A549 (cell line): ENCODE results near the gene PYGB. TPM values are rescaled to one million over a fixed set of nuclear protein-coding genes. Genes with fewer than 3 reads are reported as not detected.

ENCODE experiments used
- ATAC-seq, 2 experiments: fragments of 200-7000 bp in 1 of 2; fragments of >200 bp in 1 of 2; cut with Nextera tagmentation in 1 of 2; cut with Tn5 transposase in 1 of 2; 3 replicates each; pipeline versions ENCODE4 v1.8.0 to v1.9.1; 2018 to 2020; ENCODE audit warnings: mild to moderate bottlenecking in 1 of 2, moderate library complexity in 1 of 2
- CTCF ChIA-PET: fragments of 300-600 bp; sonication (Branson Sonifier 250); formaldehyde crosslinking; extraction: SDS; loops from one replicate; lab custom pipeline; 2021; ENCODE audit warnings: antibody characterized with exemption, inconsistent platforms; lab: Yijun Ruan, JAX
- POLR2A ChIA-PET: fragments of 350-600 bp; formaldehyde crosslinking; extraction: SDS; loops from one replicate; lab custom pipeline; 2021; ENCODE audit warnings: antibody characterized with exemption, inconsistent platforms; lab: Yijun Ruan, JAX
- DNase-seq, 2 experiments: peaks; one replicate each; pipeline versions ENCODE4 v3.0.0 to v3.0.0-alpha.2; 2011 to 2016; ENCODE audit warnings: low read depth in 1 of 2, low spot score in 1 of 2
- FAIRE-seq: peaks from 2 replicates; lab custom pipeline; 2011; peaks lifted over from hg19 to GRCh38; lab: Jason Lieb, UNC
- H3K27ac ChIP-seq, 2 experiments: fragments of >200 bp; sonication (Bioruptor Twin); formaldehyde crosslinking; 3 replicates each; pipeline ENCODE4 v1.5.1; 2016 to 2017
- H3K4me1 ChIP-seq: fragments of >200 bp; sonication (Bioruptor Twin); formaldehyde crosslinking; 3 replicates; pipeline ENCODE4 v1.6.1; 2016
- H3K4me2 ChIP-seq: fragments of >200 bp; sonication (Bioruptor Twin); formaldehyde crosslinking; 3 replicates; pipeline ENCODE4 v1.6.1; 2016
- H3K4me3 ChIP-seq: fragments of >200 bp; sonication (Bioruptor Twin); formaldehyde crosslinking; 3 replicates; pipeline ENCODE4 v1.5.1; 2016
- H3K9me3 ChIP-seq: fragments of >200 bp; sonication (Bioruptor Twin); formaldehyde crosslinking; 3 replicates; pipeline ENCODE4 v1.6.1; 2016
- CBX2 ChIP-seq: fragments of 200-600 bp; sonication (generic); IDR thresholded peaks from 2 replicates; pipeline ENCODE4 v1.6.1; 2016; ENCODE audit warnings: low read depth, mild to moderate bottlenecking, borderline replicate concordance
- CEBPB ChIP-seq, 2 experiments: fragments of >200 bp in 1 of 2; sonication (Bioruptor Twin) in 1 of 2; formaldehyde crosslinking in 1 of 2; IDR thresholded peaks; 2 replicates each; pipeline ENCODE4 v1.6.1; 2012 to 2016
- CHD4 ChIP-seq: fragments of 200-600 bp; sonication (generic); IDR thresholded peaks from 2 replicates; pipeline ENCODE4 v1.6.1; 2016; ENCODE audit warnings: antibody characterized with exemption, mild to moderate bottlenecking, borderline replicate concordance
- CTCF ChIP-seq: fragments of >200 bp; sonication (Bioruptor Twin); formaldehyde crosslinking; IDR thresholded peaks from 3 replicates; pipeline ENCODE4 v1.5.1; 2016
- EP300 ChIP-seq, 2 experiments: fragments of >200 bp; sonication (Bioruptor Twin); formaldehyde crosslinking; IDR thresholded peaks; 2 replicates in 1 of 2; 3 replicates in 1 of 2; pipeline ENCODE4 v1.6.1; 2016 to 2017
- ESRRA ChIP-seq: fragments of 150-350 bp; IDR thresholded peaks from 2 replicates; pipeline ENCODE4 v1.6.1; 2014; ENCODE audit warnings: mild to moderate bottlenecking, low read length, borderline replicate concordance
- FOSB ChIP-seq: fragments of 250-450 bp; sonication (Bioruptor Pico); IDR thresholded peaks from 2 replicates; pipeline ENCODE4 v1.5.0; 2020; ENCODE audit warnings: mild to moderate bottlenecking, moderate library complexity
- FOSL2 ChIP-seq, 2 experiments: fragments of 450-650 bp in 1 of 2; fragments of >200 bp in 1 of 2; sonication (Bioruptor Twin) in 1 of 2; formaldehyde crosslinking; IDR thresholded peaks; 2 replicates each; pipeline versions ENCODE4 v1.5.0 to v1.6.1; 2016 to 2020; ENCODE audit warnings: mild to moderate bottlenecking in 1 of 2, moderate library complexity in 1 of 2
- FOXS1 ChIP-seq: fragments of 250-450 bp; sonication (Bioruptor Pico); IDR thresholded peaks from 2 replicates; pipeline ENCODE4 v1.5.0; 2020; ENCODE audit warnings: mild to moderate bottlenecking, moderate library complexity
- GATA3 ChIP-seq: IDR thresholded peaks from 2 replicates; pipeline ENCODE4 v1.6.1; 2012; ENCODE audit warnings: borderline replicate concordance
- HES2 ChIP-seq: fragments of >200 bp; sonication (Bioruptor Twin); formaldehyde crosslinking; IDR thresholded peaks from 2 replicates; pipeline ENCODE4 v1.6.1; 2016
- HEYL ChIP-seq: fragments of 250-450 bp; sonication (Bioruptor Pico); IDR thresholded peaks from 2 replicates; pipeline ENCODE4 v1.8.0; 2021; ENCODE audit warnings: mild to moderate bottlenecking, moderate library complexity
- HMGXB4 ChIP-seq: fragments of 250-450 bp; sonication (Bioruptor Pico); IDR thresholded peaks from 2 replicates; pipeline ENCODE4 v1.5.0; 2021; ENCODE audit warnings: mild to moderate bottlenecking, moderate library complexity, borderline replicate concordance
- JUN ChIP-seq, 2 experiments: fragments of >200 bp; sonication (Bioruptor Twin); formaldehyde crosslinking; IDR thresholded peaks; 2 replicates in 1 of 2; 3 replicates in 1 of 2; pipeline ENCODE4 v1.6.1; 2016 to 2017
- MYC ChIP-seq: IDR thresholded peaks from 2 replicates; pipeline ENCODE4 v1.6.1; 2012; ENCODE audit warnings: mild to moderate bottlenecking, inconsistent platforms, low read length, improper control_type of control experiment, borderline replicate concordance
- NFE2L2 ChIP-seq: fragments of 150-350 bp; conservative IDR thresholded peaks from 2 replicates; pipeline ENCODE4 v1.6.1; 2014; ENCODE audit warnings: low read length
- POLR2A ChIP-seq: IDR thresholded peaks from 2 replicates; pipeline ENCODE4 v1.6.1; 2012; ENCODE audit warnings: mild to moderate bottlenecking, low read length
- RCOR1 ChIP-seq: fragments of 150-350 bp; IDR thresholded peaks from 2 replicates; pipeline ENCODE4 v1.6.1; 2014; ENCODE audit warnings: antibody characterized with exemption, low read length, low read depth
- REST ChIP-seq: fragments of 200-600 bp; sonication (generic); IDR thresholded peaks from 2 replicates; pipeline ENCODE4 v1.6.1; 2016; ENCODE audit warnings: antibody characterized with exemption, mild to moderate bottlenecking, moderate library complexity
- RFX5 ChIP-seq: fragments of 450-650 bp; IDR thresholded peaks from 2 replicates; pipeline ENCODE4 v1.7.1; 2014; ENCODE audit warnings: antibody characterized with exemption, mild to moderate bottlenecking, moderate library complexity
- TFCP2L1 ChIP-seq: fragments of 250-450 bp; sonication (Bioruptor Pico); IDR thresholded peaks from 2 replicates; pipeline ENCODE4 v1.5.0; 2021; ENCODE audit warnings: mild to moderate bottlenecking
- ZNF302 ChIP-seq: fragments of 250-450 bp; sonication (Bioruptor Pico); IDR thresholded peaks from 2 replicates; pipeline ENCODE4 v1.9.0; 2021; ENCODE audit warnings: inconsistent platforms, mild to moderate bottlenecking, moderate library complexity
- WGBS: methylation state at CpG from one replicate; pipeline ENCODE4 v1.1.6; 2017; ENCODE audit errors: missing lambda C conversion rate; 5-methylcytosine and 5-hydroxymethylcytosine counted together
- polyA plus RNA-seq, 4 experiments: library from polyadenylated mRNA; depleted of rRNA in 3 of 4; stranded (reverse); fragments of >200 nt; fragmentation: RNase III in 1 of 4; extraction: RNeasy Plus Mini Kit Qiagen cat#74134 plus additional on column Dnase treatment in 1 of 4; gene quantifications; 2 replicates in 3 of 4; 3 replicates in 1 of 4; pipeline ENCODE4 v1.2.3, GENCODE V29; 2011 to 2017
- TF ChIP-seq, protein P1 (sequence below): fragments of >200 bp; sonication (Bioruptor Twin); formaldehyde crosslinking; IDR thresholded peaks from 3 replicates; pipeline ENCODE4 v1.6.1; 2016
- TF ChIP-seq, protein P2 (sequence below): fragments of 450-650 bp; IDR thresholded peaks from 2 replicates; pipeline ENCODE4 v1.6.1; 2014; ENCODE audit warnings: antibody characterized with exemption

Gene PYGB
- polyA plus RNA-seq, 2 of the 4 experiments (the other 2 are of a cell fraction): 93.2 to 100 TPM

DNA sequence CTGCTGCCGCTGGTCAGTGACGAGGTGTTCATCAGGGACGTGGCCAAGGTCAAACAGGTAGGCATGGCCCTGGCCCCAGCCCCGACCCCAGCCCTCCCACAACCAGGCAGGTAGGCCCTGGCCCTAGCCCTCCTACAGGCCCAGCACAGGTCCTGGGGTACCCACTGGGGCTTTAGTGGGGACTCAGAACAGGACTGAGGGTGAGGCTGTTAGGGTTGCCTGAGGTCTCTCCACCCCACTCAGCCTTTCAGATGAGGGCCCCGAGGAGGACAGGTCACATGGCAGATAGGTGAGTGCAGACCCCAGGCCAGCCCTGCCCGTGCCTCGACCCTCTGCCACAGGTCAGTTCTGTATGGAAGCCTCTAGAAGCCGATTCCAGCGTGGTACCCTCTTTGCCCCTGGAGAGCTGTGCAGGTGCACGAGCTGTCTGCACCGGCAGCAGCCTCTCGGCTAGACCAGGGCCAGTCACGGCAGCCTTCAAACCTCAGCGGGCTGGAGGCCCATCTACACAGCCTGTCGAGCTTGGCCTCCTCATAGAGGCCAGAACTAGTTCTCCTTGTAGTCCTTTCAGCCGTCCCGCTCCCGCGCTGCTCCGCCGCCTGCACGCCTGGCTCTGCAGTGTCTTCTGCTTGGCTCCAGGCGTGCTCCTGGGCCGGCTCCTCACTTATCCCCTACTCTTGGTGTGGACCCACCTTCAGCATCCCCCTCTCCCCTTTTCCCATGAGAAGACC is 35.5 kb downstream of the PYGB start:
- DNase-seq (no peak), ATAC-seq (peak in 1 of 2 experiments; percentile 2; a peak in 2 of 6 replicates), FAIRE-seq (no peak)
- no peak for TF ChIP-seq HES2
- TF ChIP-seq FOSL2 (IDR thresholded peaks at IDR 0.05): no peak
- TF ChIP-seq FOSL2 (CRISPR knock-in tag; IDR thresholded peaks at IDR 0.05): no peak
- no peak for TF ChIP-seq HEYL
- TF ChIP-seq TFCP2L1 (CRISPR knock-in tag): no peak
- no peak for TF ChIP-seq HMGXB4 (CRISPR knock-in tag)
- no peak for TF ChIP-seq ESRRA
- TF ChIP-seq, protein P1, sequence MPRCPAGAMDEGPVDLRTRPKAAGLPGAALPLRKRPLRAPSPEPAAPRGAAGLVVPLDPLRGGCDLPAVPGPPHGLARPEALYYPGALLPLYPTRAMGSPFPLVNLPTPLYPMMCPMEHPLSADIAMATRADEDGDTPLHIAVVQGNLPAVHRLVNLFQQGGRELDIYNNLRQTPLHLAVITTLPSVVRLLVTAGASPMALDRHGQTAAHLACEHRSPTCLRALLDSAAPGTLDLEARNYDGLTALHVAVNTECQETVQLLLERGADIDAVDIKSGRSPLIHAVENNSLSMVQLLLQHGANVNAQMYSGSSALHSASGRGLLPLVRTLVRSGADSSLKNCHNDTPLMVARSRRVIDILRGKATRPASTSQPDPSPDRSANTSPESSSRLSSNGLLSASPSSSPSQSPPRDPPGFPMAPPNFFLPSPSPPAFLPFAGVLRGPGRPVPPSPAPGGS: no peak
- no peak for TF ChIP-seq ZNF302
- no peak for TF ChIP-seq CHD4
- TF ChIP-seq NFE2L2: no peak
- no peak for TF ChIP-seq RFX5
- TF ChIP-seq FOSB (CRISPR knock-in tag): no peak
- no peak for TF ChIP-seq JUN (IDR thresholded peaks at IDR 0.05)
- TF ChIP-seq CTCF: no peak
- ChIA-PET POLR2A (no interaction called here), CTCF (interaction anchor here (0.6 to 8.6 kb wide), 6 partner anchors 11 to 288 kb away, joined by 3 to 42 read pairs (median 6); partner anchors contain the start of gene PYGB)
- H3K4me2 ChIP-seq: no peak overlapping the region
- H3K4me3 ChIP-seq: no peak overlapping the region
- H3K4me1 ChIP-seq: no peaks in the 10 kb centered on the region; the same call in 2 of the 3 replicates
- 91% methylated on average over 22 of the region's 24 CpGs for WGBS
- no peaks in the 10 kb centered on the region for H3K9me3 ChIP-seq
- H3K27ac ChIP-seq: no peak overlapping the region

DNA sequence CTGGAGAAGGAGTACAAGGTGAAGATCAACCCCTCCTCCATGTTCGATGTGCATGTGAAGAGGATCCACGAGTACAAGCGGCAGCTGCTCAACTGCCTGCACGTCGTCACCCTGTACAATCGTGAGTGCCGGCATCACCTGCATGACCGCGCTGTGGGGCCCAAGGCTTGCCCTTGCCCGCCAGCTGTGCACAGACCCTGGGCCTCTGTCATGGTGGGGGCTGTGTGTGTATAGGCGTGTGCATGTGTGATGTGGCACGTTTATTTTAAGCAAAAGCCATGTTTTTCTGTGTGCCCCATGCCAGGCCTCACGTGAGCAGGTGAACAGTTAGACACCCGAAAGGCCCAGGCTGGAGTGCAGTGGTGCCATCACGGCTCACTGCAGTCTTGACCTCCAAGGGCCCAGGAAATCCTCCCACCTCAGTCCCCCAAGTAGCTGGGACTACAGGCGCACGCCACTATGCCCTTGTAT is 36.3 kb downstream of the PYGB start:
- TF ChIP-seq CEBPB (IDR thresholded peaks at IDR 0.05) (no peak), FOSB (CRISPR knock-in tag) (no peak), REST (no peak), POLR2A (no peak), GATA3 (no peak), EP300 (IDR thresholded peaks at IDR 0.05) (no peak), TFCP2L1 (CRISPR knock-in tag) (no peak), CBX2 (no peak), RCOR1 (no peak), FOXS1 (CRISPR knock-in tag) (no peak), MYC (no peak)
- TF ChIP-seq, protein P2, sequence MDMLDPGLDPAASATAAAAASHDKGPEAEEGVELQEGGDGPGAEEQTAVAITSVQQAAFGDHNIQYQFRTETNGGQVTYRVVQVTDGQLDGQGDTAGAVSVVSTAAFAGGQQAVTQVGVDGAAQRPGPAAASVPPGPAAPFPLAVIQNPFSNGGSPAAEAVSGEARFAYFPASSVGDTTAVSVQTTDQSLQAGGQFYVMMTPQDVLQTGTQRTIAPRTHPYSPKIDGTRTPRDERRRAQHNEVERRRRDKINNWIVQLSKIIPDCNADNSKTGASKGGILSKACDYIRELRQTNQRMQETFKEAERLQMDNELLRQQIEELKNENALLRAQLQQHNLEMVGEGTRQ: no peak
- no peaks in the 10 kb centered on the region for H3K4me1 ChIP-seq
- H3K9me3 ChIP-seq: no peaks in the 10 kb centered on the region
- no peak overlapping the region for H3K4me2 ChIP-seq
- ChIA-PET POLR2A (no interaction called here), CTCF (interaction anchor here (1.1 to 8.6 kb wide), 5 partner anchors 11 to 289 kb away, joined by 3 to 42 read pairs (median 8); partner anchors contain the start of gene PYGB)
- no peak for FAIRE-seq
- H3K4me3 ChIP-seq: no peak overlapping the region
- no peak for ATAC-seq
- no peak for DNase-seq
- H3K27ac ChIP-seq: no peak overlapping the region
- WGBS: 96% methylated on average over 17 of the region's 17 CpGs
